ENCODE data around the gene FGF3.

Gene FGF3

DNA sequence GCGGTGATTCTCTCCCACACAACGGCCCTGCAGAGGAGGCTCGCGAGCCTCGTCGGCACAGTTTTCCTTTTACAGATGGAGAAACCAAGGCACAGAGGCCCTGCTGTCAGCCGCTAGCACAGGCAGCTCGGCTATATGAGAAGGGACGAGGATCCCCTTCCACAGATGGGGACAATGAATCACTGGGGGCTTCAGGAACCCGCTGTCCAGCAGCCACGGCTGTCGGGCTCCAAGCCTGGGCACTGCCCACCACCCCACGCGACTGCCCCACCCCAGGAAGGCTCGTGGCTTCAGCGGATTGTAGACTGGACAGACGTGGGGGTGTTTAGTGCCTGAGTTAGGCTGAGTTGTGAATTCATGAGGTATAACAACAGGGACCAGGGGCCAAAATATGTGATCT, 17.2 kb upstream of the FGF3 start:
- H3K27ac ChIP-seq, result no peak overlapping the region
- TF ChIP-seq, protein P1, sequence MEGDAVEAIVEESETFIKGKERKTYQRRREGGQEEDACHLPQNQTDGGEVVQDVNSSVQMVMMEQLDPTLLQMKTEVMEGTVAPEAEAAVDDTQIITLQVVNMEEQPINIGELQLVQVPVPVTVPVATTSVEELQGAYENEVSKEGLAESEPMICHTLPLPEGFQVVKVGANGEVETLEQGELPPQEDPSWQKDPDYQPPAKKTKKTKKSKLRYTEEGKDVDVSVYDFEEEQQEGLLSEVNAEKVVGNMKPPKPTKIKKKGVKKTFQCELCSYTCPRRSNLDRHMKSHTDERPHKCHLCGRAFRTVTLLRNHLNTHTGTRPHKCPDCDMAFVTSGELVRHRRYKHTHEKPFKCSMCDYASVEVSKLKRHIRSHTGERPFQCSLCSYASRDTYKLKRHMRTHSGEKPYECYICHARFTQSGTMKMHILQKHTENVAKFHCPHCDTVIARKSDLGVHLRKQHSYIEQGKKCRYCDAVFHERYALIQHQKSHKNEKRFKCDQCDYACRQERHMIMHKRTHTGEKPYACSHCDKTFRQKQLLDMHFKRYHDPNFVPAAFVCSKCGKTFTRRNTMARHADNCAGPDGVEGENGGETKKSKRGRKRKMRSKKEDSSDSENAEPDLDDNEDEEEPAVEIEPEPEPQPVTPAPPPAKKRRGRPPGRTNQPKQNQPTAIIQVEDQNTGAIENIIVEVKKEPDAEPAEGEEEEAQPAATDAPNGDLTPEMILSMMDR (conservative IDR thresholded peaks at IDR 0.05), result no peak
- no peak for TF ChIP-seq ZFX (IDR thresholded peaks at IDR 0.05)

DNA sequence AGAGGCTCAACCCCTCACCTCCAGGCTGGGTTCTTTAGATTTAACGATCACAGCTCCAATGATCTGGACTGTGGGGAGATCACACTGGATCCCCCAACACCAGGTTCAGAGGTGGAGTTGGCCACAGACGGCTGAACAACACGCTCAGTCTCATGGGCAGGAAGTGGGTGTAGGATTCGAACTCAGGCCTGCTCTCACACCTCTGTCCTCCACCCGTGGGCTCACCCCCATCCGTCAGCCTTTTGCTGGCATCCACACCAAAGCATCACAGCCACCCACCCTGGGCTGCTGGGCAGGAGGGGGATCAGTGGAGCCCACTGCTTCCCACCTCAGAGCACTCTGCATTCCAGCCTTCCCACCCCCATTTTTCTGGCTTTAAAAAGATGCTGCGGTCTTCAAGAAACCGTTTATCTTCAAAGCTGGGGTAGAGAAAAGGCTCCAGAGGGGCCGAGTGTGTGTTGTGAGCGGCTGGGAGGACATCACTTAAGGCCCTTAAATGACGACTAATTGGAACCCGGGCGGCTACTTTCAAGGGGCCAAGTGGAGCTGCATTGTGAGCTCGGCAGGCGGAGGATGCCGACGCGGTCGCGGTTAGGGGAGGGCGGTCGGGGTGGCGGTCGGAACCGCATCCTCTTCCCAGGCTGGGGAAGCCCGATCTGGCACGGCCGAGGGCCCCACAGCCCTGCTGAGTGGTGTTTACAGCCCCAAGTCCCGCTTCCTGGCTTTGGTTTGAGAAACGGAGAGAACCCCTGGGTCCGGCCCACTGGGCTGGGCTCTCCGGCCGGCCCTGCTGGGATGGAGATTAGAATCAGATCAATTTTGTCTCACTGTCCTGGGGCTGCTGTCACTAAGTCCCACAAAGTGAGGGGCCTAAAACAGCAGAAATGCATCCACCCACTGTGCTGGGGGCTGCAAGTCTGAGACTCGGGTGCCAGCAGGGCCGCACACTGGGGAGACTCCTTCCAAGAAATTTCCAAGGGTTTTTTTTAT, 15.9 kb upstream of the FGF3 start:
- no peak for TF ChIP-seq ZFX (IDR thresholded peaks at IDR 0.05)
- TF ChIP-seq, protein P1 (conservative IDR thresholded peaks at IDR 0.05), result no peak

DNA sequence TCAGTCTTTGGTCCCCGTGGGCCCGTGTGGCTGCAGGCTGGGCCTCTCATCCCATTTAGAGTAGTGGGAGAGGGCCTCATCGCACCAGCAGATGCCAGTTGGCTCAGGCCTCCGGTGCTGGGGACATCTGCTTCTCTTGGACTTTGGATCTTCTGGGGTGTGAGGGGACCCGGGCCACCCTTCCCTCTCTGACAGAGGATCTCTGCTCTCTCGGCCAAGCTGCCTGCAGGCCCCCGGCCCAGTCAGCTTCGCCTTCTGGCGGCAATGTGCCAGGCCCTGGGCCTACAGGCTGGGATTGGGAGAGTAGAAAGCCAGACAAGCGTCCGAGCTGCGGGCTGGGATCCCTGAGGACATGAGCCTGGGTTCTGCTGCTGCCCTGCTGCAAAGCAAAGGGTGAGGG, 15.0 kb upstream of the FGF3 start:
- no peak overlapping the region for H3K27ac ChIP-seq
- TF ChIP-seq ZFX (IDR thresholded peaks at IDR 0.05), result no peak
- TF ChIP-seq, protein P1 (conservative IDR thresholded peaks at IDR 0.05), result no peak

More for the DNA sequence above, 15.9 kb upstream of the FGF3 start:
- H3K27ac ChIP-seq, result no peak overlapping the region

DNA sequence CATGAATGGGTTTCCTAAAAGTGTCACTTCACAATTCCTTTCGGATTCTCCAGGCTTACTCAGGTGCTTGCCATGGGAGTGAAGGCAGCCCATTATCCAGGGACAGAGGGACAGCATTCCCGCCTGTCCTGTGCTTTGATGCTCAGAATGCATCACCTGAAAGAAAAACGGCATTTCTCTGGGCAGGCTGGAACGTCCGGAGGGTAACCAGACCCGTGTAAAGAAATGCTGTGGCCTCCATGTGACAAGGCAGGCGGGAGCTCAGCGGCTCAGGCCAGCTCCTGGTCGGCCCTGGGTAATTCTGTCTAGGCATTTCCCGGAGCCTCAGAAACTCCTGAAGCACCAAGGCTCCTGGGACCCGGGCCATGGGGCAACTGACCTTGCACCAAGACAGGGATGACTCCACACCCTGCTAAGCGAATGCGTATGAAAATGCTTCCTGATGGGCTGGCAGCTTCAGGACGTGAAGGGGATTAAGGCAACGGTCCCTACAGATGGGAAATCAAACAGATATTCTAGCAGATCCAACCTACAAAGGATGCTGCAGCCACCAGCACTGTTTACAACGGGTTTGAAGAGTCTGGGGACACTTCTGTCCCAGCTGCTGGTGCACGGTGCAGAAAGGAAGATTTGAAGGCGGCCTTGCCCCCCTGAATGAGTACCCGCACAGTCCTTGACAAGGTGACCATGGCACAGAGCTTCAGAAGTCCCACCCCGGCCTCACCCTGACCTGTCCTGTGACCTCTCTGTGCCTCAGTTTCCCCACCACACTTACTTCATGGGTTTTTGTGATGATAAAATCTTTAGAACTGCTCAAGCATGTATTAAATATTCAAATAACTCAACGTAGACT, 13.6 kb upstream of the FGF3 start:
- no peak overlapping the region for H3K27ac ChIP-seq
- TF ChIP-seq, protein P1 (conservative IDR thresholded peaks at IDR 0.05), result no peak
- TF ChIP-seq ZFX (IDR thresholded peaks at IDR 0.05), result no peak

DNA sequence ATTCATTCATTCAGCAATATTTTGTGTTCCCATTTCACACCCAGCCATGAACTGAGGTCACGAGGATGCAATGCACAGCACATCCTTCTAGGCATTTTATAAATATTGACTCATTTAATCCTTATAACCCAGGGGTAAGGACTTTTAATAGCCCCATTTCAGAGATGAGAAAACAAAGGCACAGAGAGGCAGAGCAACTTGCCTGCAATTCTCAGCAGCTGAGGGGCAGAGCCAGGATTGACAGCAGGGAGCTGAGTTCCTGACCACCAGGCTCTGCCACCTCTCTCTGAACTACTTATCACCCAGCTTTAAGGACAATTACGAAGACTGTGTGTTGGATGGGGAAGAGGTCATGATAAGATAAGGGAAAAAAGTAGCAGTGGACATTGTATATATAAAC, 12.8 kb upstream of the FGF3 start:
- TF ChIP-seq, protein P1 (conservative IDR thresholded peaks at IDR 0.05), result no peak
- TF ChIP-seq ZFX (IDR thresholded peaks at IDR 0.05), result no peak
- no peak overlapping the region for H3K27ac ChIP-seq

DNA sequence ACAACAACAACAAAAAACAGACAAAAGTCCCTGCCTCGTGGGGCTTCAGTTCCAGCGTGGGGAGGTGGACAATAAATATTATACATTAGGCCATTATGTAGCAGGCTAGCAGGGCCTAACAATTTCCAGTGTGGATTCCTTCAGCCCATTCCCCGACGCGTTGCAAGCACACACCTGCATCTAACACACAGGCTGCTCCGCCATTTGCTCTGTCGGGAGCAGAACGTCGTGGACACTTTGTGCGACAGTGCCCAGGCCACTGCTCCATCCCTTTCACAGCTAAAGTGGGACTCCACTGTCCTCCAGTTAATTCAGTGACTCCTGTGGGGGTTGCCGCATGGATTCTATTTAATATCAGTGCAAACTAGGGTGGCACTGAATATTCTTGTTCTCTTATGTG, 10.9 kb upstream of the FGF3 start:
- no peak for TF ChIP-seq ZFX (IDR thresholded peaks at IDR 0.05)
- TF ChIP-seq, protein P1 (conservative IDR thresholded peaks at IDR 0.05), result no peak
- no peak overlapping the region for H3K27ac ChIP-seq

DNA sequence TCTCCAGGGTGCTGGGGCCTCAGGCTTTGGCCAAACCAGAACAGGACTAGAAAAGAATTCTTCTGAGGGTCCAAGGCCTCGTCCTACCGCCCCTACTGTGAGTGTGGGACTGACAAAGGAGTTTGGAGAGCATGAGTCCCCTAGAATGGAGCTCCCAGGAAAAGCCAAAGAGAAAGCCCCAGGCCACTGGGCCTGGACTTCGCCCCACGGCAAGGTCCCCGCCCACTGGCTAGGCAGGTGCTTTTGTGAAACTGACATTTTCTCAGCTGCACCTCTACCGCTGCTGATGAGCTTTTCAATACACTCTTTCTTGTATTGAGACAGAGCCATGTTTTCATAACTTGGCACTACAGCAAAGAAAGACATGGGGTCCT, 9.7 kb upstream of the FGF3 start:
- TF ChIP-seq ZFX (IDR thresholded peaks at IDR 0.05), result no peak
- TF ChIP-seq, protein P1 (conservative IDR thresholded peaks at IDR 0.05), result no peak

More for the DNA sequence above, 9.7 kb upstream of the FGF3 start:
- H3K27ac ChIP-seq, result no peak overlapping the region

All from C4-2B (cell line).